DOHH2 (cell line): ENCODE data around the gene PGF.

Experiments
- H3F3A ChIP-seq: fragments of 200-600 bp; sonication (generic), shearing (Covaris generic); 2 replicates; pipeline ENCODE4 v1.6.0; 2016; ENCODE audit warnings: antibody characterized with exemption, mild to moderate bottlenecking; ENCODE audit not compliant: control insufficient read depth, insufficient read depth
- H3K27ac ChIP-seq: fragments of 200-600 bp; sonication (generic); 2 replicates; pipeline ENCODE4 v1.5.1; 2014; ENCODE audit warnings: low read depth, mild to moderate bottlenecking, low read length, moderate library complexity
- H3K27me3 ChIP-seq: fragments of 200-600 bp; sonication (generic); 2 replicates; pipeline ENCODE4 v1.6.1; 2014; ENCODE audit warnings: mild to moderate bottlenecking, low read length, mixed read lengths; ENCODE audit not compliant: control insufficient read depth
- H3K36me3 ChIP-seq: fragments of 200-600 bp; sonication (generic); 2 replicates; pipeline ENCODE4 v1.6.1; 2014; ENCODE audit warnings: mild to moderate bottlenecking, low read length, moderate library complexity, mixed read lengths; ENCODE audit not compliant: control insufficient read depth
- H3K4me1 ChIP-seq: fragments of 200-600 bp; sonication (generic); 2 replicates; pipeline ENCODE4 v1.6.1; 2014; ENCODE audit warnings: mild to moderate bottlenecking, low read length, mixed read lengths; ENCODE audit not compliant: control insufficient read depth
- H3K4me2 ChIP-seq: fragments of 200-600 bp; sonication (generic); 2 replicates; pipeline ENCODE4 v1.6.0; 2014; ENCODE audit warnings: mild to moderate bottlenecking, low read length, moderate library complexity
- H3K4me3 ChIP-seq: fragments of 200-600 bp; sonication (generic); 2 replicates; pipeline ENCODE4 v1.5.1; 2014; ENCODE audit warnings: mild to moderate bottlenecking, low read length, mixed read lengths
- H3K79me2 ChIP-seq: fragments of 200-600 bp; sonication (generic); 2 replicates; pipeline ENCODE4 v1.6.1; 2014; ENCODE audit warnings: mild to moderate bottlenecking, low read length, mixed read lengths; ENCODE audit not compliant: control insufficient read depth
- H3K9me2 ChIP-seq: fragments of 200-600 bp; sonication (generic); replicated peaks from 2 replicates; pipeline ENCODE4 v1.6.1; 2014; ENCODE audit warnings: mild to moderate bottlenecking, low read length, mixed read lengths; ENCODE audit not compliant: control insufficient read depth
- H3K9me3 ChIP-seq: fragments of 200-600 bp; sonication (generic); 2 replicates; pipeline ENCODE4 v1.6.1; 2014; ENCODE audit warnings: antibody characterized with exemption, low read length, mixed read lengths; ENCODE audit not compliant: control insufficient read depth, insufficient read depth
- H4K20me1 ChIP-seq: fragments of 200-600 bp; sonication (generic); 2 replicates; pipeline ENCODE4 v1.6.0; 2014; ENCODE audit warnings: low read depth, mild to moderate bottlenecking, antibody characterized with exemption, low read length, moderate library complexity; ENCODE audit not compliant: control insufficient read depth, insufficient read depth
- CTCF ChIP-seq: fragments of 200-600 bp; sonication (generic); IDR thresholded peaks from one replicate; pipeline ENCODE4 v1.5.1; 2014; ENCODE audit warnings: antibody characterized with exemption, mild to moderate bottlenecking, low read depth, low read length; ENCODE audit not compliant: poor library complexity, severe bottlenecking
- EZH2phosphoT487 ChIP-seq: fragments of 200-600 bp; sonication (generic); IDR thresholded peaks from 2 replicates; pipeline ENCODE4 v1.6.1; 2017; ENCODE audit warnings: borderline replicate concordance, mild to moderate bottlenecking, antibody characterized with exemption, low read length, moderate library complexity, mixed read lengths

Gene PGF

GRCh38 chr14:74984236-74985027, 29.0 kb upstream of the PGF start:
- H3K4me1 ChIP-seq: no peaks in the 10 kb centered on the region; the same call in 1 of the 2 replicates
- no peaks in the 10 kb centered on the region for H3K9me3 ChIP-seq
- no peaks in the 10 kb centered on the region for H3K27me3 ChIP-seq
- H3F3A ChIP-seq: no peaks in the 10 kb centered on the region
- H3K4me2 ChIP-seq: no peak overlapping the region
- no peaks in the 10 kb centered on the region for H3K9me2 ChIP-seq
- no peak for TF ChIP-seq EZH2phosphoT487
- no peak for TF ChIP-seq CTCF
- no peaks in the 10 kb centered on the region for H3K36me3 ChIP-seq
- H3K27ac ChIP-seq: no peak overlapping the region
- H3K4me3 ChIP-seq: no peak overlapping the region
- no peaks in the 10 kb centered on the region for H4K20me1 ChIP-seq
- H3K79me2 ChIP-seq: no peaks in the 10 kb centered on the region

GRCh38 chr14:74983343-74983742, 27.9 kb upstream of the PGF start:
- H3K9me2 ChIP-seq: no peaks in the 10 kb centered on the region
- H3K27me3 ChIP-seq: no peaks in the 10 kb centered on the region
- H3K4me3 ChIP-seq: no peak overlapping the region
- H3F3A ChIP-seq: no peaks in the 10 kb centered on the region
- no peaks in the 10 kb centered on the region for H3K36me3 ChIP-seq
- H3K79me2 ChIP-seq: no peaks in the 10 kb centered on the region
- H4K20me1 ChIP-seq: no peaks in the 10 kb centered on the region
- TF ChIP-seq CTCF (no peak), EZH2phosphoT487 (no peak)
- H3K4me1 ChIP-seq: no peaks in the 10 kb centered on the region; the same call in 1 of the 2 replicates
- H3K4me2 ChIP-seq: no peak overlapping the region
- H3K9me3 ChIP-seq: no peaks in the 10 kb centered on the region
- H3K27ac ChIP-seq: no peak overlapping the region

- H3F3A ChIP-seq: no peaks in the 10 kb centered on the region
- H3K4me1 ChIP-seq: no peaks in the 10 kb centered on the region; the same call in 1 of the 2 replicates
- no peak overlapping the region for H3K4me2 ChIP-seq
- H3K9me3 ChIP-seq: no peaks in the 10 kb centered on the region
- no peaks in the 10 kb centered on the region for H3K9me2 ChIP-seq
- H3K4me3 ChIP-seq: no peak overlapping the region
- no peaks in the 10 kb centered on the region for H3K27me3 ChIP-seq
- no peaks in the 10 kb centered on the region for H4K20me1 ChIP-seq
- H3K79me2 ChIP-seq: no peaks in the 10 kb centered on the region
- H3K27ac ChIP-seq: no peak overlapping the region
- TF ChIP-seq EZH2phosphoT487 (no peak), CTCF (no peak)
- H3K36me3 ChIP-seq: no peaks in the 10 kb centered on the region
Observed at GRCh38 chr14:74982661-74983060, 27.3 kb upstream of the PGF start.
